GM20000 (cell line): ENCODE measurements around the gene ATXN3L.

Source experiments
- DNase-seq: peaks from one replicate; pipeline ENCODE4 v3.0.0; 2012; ENCODE audit warnings: low spot score
- TF ChIP-seq, protein P1 (sequence below): IDR thresholded peaks from 2 replicates; pipeline ENCODE4 v1.5.1; 2012; ENCODE audit warnings: mild to moderate bottlenecking, control low read depth; ENCODE audit errors: extremely low read depth, missing control alignments

The ATXN3L gene

GRCh38 chrX:13290891-13291614, 28.8 kb downstream of the ATXN3L start:
- no peak for DNase-seq
- TF ChIP-seq, protein P1, sequence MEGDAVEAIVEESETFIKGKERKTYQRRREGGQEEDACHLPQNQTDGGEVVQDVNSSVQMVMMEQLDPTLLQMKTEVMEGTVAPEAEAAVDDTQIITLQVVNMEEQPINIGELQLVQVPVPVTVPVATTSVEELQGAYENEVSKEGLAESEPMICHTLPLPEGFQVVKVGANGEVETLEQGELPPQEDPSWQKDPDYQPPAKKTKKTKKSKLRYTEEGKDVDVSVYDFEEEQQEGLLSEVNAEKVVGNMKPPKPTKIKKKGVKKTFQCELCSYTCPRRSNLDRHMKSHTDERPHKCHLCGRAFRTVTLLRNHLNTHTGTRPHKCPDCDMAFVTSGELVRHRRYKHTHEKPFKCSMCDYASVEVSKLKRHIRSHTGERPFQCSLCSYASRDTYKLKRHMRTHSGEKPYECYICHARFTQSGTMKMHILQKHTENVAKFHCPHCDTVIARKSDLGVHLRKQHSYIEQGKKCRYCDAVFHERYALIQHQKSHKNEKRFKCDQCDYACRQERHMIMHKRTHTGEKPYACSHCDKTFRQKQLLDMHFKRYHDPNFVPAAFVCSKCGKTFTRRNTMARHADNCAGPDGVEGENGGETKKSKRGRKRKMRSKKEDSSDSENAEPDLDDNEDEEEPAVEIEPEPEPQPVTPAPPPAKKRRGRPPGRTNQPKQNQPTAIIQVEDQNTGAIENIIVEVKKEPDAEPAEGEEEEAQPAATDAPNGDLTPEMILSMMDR: no peak

- TF ChIP-seq, protein P1: no peak
- DNase-seq: no peak
These were observed 31.2 kb downstream of the ATXN3L start for GRCh38 chrX:13288671-13289070.

- no peak for DNase-seq
- TF ChIP-seq, protein P1: no peak
These were observed 32.0 kb downstream of the ATXN3L start for GRCh38 chrX:13287816-13288215.

DNA sequence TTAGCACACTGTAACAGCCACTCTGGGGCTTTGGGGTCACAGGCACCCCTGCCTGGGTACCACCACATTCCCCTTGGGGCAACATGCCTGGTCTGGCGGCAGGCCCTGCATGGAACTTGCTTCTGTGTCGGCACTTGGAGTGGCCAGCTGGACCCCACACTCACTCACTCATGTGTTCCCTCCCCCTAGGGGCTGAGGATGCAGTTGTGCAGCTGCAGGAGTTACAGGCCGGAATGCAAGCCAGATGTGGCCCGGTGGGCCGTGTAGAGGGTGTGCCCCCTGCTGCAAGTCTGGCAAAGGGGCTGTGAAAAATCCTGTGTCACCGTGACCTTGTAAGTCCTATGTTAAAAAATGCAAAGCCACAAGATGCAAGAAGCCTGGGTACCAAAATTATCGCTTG, 34.2 kb downstream of the ATXN3L start:
- no peak for DNase-seq
- TF ChIP-seq, protein P1: no peak

DNA sequence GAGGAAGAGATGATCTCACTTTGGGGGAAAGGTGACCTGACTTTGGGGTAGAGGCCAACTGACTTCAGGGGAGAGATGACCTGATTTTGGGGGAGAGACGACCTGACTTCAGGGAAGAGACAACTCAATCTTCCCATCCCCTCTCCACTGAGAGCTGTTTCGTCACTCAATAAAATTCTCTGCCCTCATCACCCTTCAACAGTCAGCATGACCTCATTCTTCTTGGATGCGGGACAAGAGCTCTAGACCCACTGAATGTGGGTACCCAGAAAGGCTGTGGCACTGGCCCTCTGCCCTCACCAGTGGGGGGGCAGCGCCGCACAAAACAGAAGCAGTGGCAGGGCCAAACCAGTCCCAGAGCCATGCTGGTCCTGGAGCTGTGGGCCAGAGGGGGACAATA, 34.6 kb downstream of the ATXN3L start:
- DNase-seq: no peak
- TF ChIP-seq, protein P1: no peak

- no peak for DNase-seq
- TF ChIP-seq, protein P1: no peak
These were observed 35.3 kb downstream of the ATXN3L start for GRCh38 chrX:13284570-13284969.

- no peak for DNase-seq
- TF ChIP-seq, protein P1: no peak
These were observed 35.8 kb downstream of the ATXN3L start for GRCh38 chrX:13283950-13284546.
